GM12878 (cell line): ENCODE measurements around the gene KDM8. TPM values are rescaled to one million over a fixed set of nuclear protein-coding genes. Genes with fewer than 3 reads are reported as not detected.

Experiments used
- ATAC-seq: fragments of 200-7000 bp; cut with Tn5 transposase; 3 replicates; pipeline ENCODE4 v1.9.1; 2020; ENCODE audit warnings: mild to moderate bottlenecking, moderate library complexity
- BruUV-seq: library from RNA; stranded (reverse); fragments of 400-500 nt; replicated peaks from 2 replicates; lab custom pipeline; 2021; lab: Mats Ljungman, UMichigan
- CTCF ChIA-PET: fragments of 300-600 bp; sonication (Branson Sonifier 250); formaldehyde crosslinking; extraction: SDS; loops from one replicate; lab custom pipeline; 2021; ENCODE audit warnings: inconsistent platforms; lab: Yijun Ruan, JAX
- POLR2A ChIA-PET: fragments of 350-600 bp; formaldehyde crosslinking; extraction: SDS; loops from one replicate; lab custom pipeline; 2021; ENCODE audit warnings: inconsistent platforms; lab: Charles Lee
- RAD21 ChIA-PET: fragments of 300-600 bp; sonication (Branson Sonifier 250); formaldehyde crosslinking; loops from one replicate; lab custom pipeline; 2023; ENCODE audit warnings: antibody characterized with exemption; ENCODE audit not compliant: unreplicated experiment; lab: Charles Lee
- SMC1A ChIA-PET: fragments of 300-600 bp; sonication (Branson Sonifier 250); formaldehyde crosslinking; loops from one replicate; lab custom pipeline; 2023; ENCODE audit not compliant: unreplicated experiment, uncharacterized antibody; lab: Charles Lee
- DNase-seq: peaks from one replicate; pipeline ENCODE4 v3.0.0-alpha.2; 2011; ENCODE audit warnings: low read depth, low spot score
- FAIRE-seq: peaks from 3 replicates; lab custom pipeline; 2011; peaks lifted over from hg19 to GRCh38; lab: Jason Lieb, UNC
- H2AFZ ChIP-seq: 2 replicates; pipeline ENCODE4 v1.6.0; 2011; ENCODE audit warnings: low read depth, low read length, control low read depth; ENCODE audit not compliant: control insufficient read depth
- H3K27ac ChIP-seq: 2 replicates; pipeline ENCODE4 v1.5.1; 2011; ENCODE audit warnings: control low read depth; ENCODE audit not compliant: control insufficient read depth, insufficient read depth
- H3K27me3 ChIP-seq, 2 experiments: replicated peaks in 1 of 2; 2 replicates each; pipeline versions ENCODE4 v1.6.0 to v1.6.1; 2011; ENCODE audit warnings: low read length in 1 of 2; ENCODE audit not compliant: control insufficient read depth in 2 of 2, insufficient read depth in 2 of 2
- H3K36me3 ChIP-seq, 2 experiments: 2 replicates each; pipeline ENCODE4 v1.5.1; 2011; ENCODE audit warnings: low read length in 1 of 2; ENCODE audit not compliant: control insufficient read depth in 2 of 2, insufficient read depth in 2 of 2
- H3K4me1 ChIP-seq: 2 replicates; pipeline ENCODE4 v1.6.1; 2011; ENCODE audit warnings: mild to moderate bottlenecking, low read length, moderate library complexity, mixed read lengths; ENCODE audit not compliant: control insufficient read depth, insufficient read depth
- H3K4me2 ChIP-seq: 2 replicates; pipeline ENCODE4 v1.6.0; 2011; ENCODE audit warnings: control low read depth; ENCODE audit not compliant: control insufficient read depth, insufficient read depth
- H3K4me3 ChIP-seq: fragments of 200-600 bp; sonication (generic); 2 replicates; pipeline ENCODE4 v1.5.1; 2016
- H3K79me2 ChIP-seq: 2 replicates; pipeline ENCODE4 v1.6.0; 2011; ENCODE audit warnings: low read length; ENCODE audit not compliant: control insufficient read depth, insufficient read depth
- H3K9ac ChIP-seq: 2 replicates; pipeline ENCODE4 v1.8.0; 2011; ENCODE audit warnings: low read length, control low read depth, mixed read lengths; ENCODE audit not compliant: control insufficient read depth, insufficient read depth
- H3K9me3 ChIP-seq: replicated peaks from 3 replicates; pipeline ENCODE4 v1.5.1; 2011; ENCODE audit warnings: mild to moderate bottlenecking, low read length; ENCODE audit not compliant: control insufficient read depth, insufficient read depth
- H4K20me1 ChIP-seq: 2 replicates; pipeline ENCODE4 v1.6.0; 2011; ENCODE audit not compliant: control insufficient read depth, insufficient read depth
- DPF2 ChIP-seq: fragments of 450-650 bp; IDR thresholded peaks from 2 replicates; pipeline ENCODE4 v1.6.1; 2017; ENCODE audit warnings: mild to moderate bottlenecking
- E4F1 ChIP-seq: fragments of 450-650 bp; IDR thresholded peaks from 2 replicates; pipeline ENCODE4 v1.6.1; 2018; ENCODE audit warnings: borderline replicate concordance, mild to moderate bottlenecking; ENCODE audit not compliant: partially characterized antibody
- FOXK2 ChIP-seq: fragments of 450-650 bp; IDR thresholded peaks from 2 replicates; pipeline ENCODE4 v1.6.1; 2017; ENCODE audit warnings: mild to moderate bottlenecking, moderate library complexity
- GATAD2B ChIP-seq: fragments of 450-650 bp; conservative IDR thresholded peaks from 2 replicates; pipeline ENCODE4 v1.6.1; 2017; ENCODE audit warnings: low read depth, mild to moderate bottlenecking, moderate library complexity
- LARP7 ChIP-seq: fragments of 450-650 bp; IDR thresholded peaks from 2 replicates; pipeline ENCODE4 v1.6.1; 2017; ENCODE audit warnings: mild to moderate bottlenecking
- MLLT1 ChIP-seq: fragments of 450-650 bp; IDR thresholded peaks from 2 replicates; pipeline ENCODE4 v1.6.1; 2016; ENCODE audit warnings: mild to moderate bottlenecking
- MXI1 ChIP-seq: fragments of 150-350 bp; IDR thresholded peaks from 2 replicates; pipeline ENCODE4 v1.6.1; 2011; ENCODE audit warnings: low read depth, mild to moderate bottlenecking, inconsistent platforms, low read length, improper control_type of control experiment
- PAX8 ChIP-seq: fragments of 450-650 bp; IDR thresholded peaks from 2 replicates; pipeline ENCODE4 v1.6.1; 2017; ENCODE audit warnings: mild to moderate bottlenecking, moderate library complexity
- POU2F2 ChIP-seq: IDR thresholded peaks from 3 replicates; pipeline ENCODE4 v1.6.1; 2011; ENCODE audit warnings: low read depth, mild to moderate bottlenecking, low read length, borderline replicate concordance
- RB1 ChIP-seq: fragments of 450-650 bp; formaldehyde crosslinking; IDR thresholded peaks from 2 replicates; pipeline ENCODE4 v1.6.1; 2017; ENCODE audit warnings: mild to moderate bottlenecking, borderline replicate concordance
- SUPT20H ChIP-seq: IDR thresholded peaks from 2 replicates; pipeline ENCODE4 v1.6.1; 2011; ENCODE audit warnings: low read depth, mild to moderate bottlenecking, low read length, moderate library complexity, borderline replicate concordance; ENCODE audit not compliant: control insufficient read depth
- WRNIP1 ChIP-seq: IDR thresholded peaks from 2 replicates; pipeline ENCODE4 v1.6.1; 2011; ENCODE audit warnings: low read depth, low read length, improper control_type of control experiment, borderline replicate concordance
- ZBED1 ChIP-seq: IDR thresholded peaks from 2 replicates; pipeline ENCODE4 v1.6.1; 2016; ENCODE audit warnings: borderline replicate concordance
- ZNF622 ChIP-seq: fragments of 450-650 bp; IDR thresholded peaks from 2 replicates; pipeline ENCODE4 v1.6.1; 2017; ENCODE audit warnings: mild to moderate bottlenecking, inconsistent platforms
- ZSCAN29 ChIP-seq: fragments of 450-650 bp; IDR thresholded peaks from 2 replicates; pipeline ENCODE4 v1.6.1; 2017; ENCODE audit warnings: mild to moderate bottlenecking, moderate library complexity
- WGBS: methylation state at CpG from one replicate; pipeline ENCODE4 v1.1.6; 2016; ENCODE audit warnings: low lambda C conversion rate; ENCODE audit not compliant: insufficient replicate concordance, insufficient coverage; ENCODE audit errors: missing lambda C conversion rate; 5-methylcytosine and 5-hydroxymethylcytosine counted together
- in situ Hi-C: fragments of 300-500 bp; cut with MboI; formaldehyde crosslinking; loops from 9 replicates; pipeline ENCODE4 v1.14.3; 2018; ENCODE audit warnings: mixed read lengths
- intact Hi-C: fragments of 100-400 bp; cut with micrococcal nuclease; formaldehyde crosslinking; loops from one replicate; pipeline ENCODE4 v1.14.2; 2022; ENCODE audit not compliant: unreplicated experiment
- polyA plus RNA-seq, 11 experiments: library from polyadenylated mRNA; depleted of rRNA in 4 of 11; unstranded in 6 of 11; stranded (reverse) in 5 of 11; fragments of >200 nt; fragmentation: Nextera tagmentation in 4 of 11; fragmentation: Illumina TruSeq in 1 of 11; extraction: Ambion mirVana in 4 of 11; extraction: Trizol in 1 of 11; gene quantifications; 1 replicate in 1 of 11; 2 replicates in 10 of 11; pipeline versions ENCODE4 v1.2.1 to v1.2.3, GENCODE V29; 2011 to 2016; ENCODE audit warnings: inconsistent platforms in 2 of 11, missing spikeins in 2 of 11, low read depth in 1 of 11
- total RNA-seq, 4 experiments: library from RNA; depleted of rRNA in 3 of 4; stranded (reverse); fragments of >200 nt in 3 of 4; fragmentation: Illumina TruSeq in 1 of 4; extraction: Trizol in 1 of 4; gene quantifications; 2 replicates each; pipeline versions ENCODE4 v1.2.1 to v1.2.3, GENCODE V29; 2013 to 2021
- TF ChIP-seq, protein P1 (sequence below): fragments of 450-650 bp; IDR thresholded peaks from 2 replicates; pipeline ENCODE4 v1.6.1; 2017; ENCODE audit warnings: antibody characterized with exemption, mild to moderate bottlenecking, moderate library complexity

KDM8 gene
- total and polyA plus RNA-seq, 10 of the 15 experiments (the other 5 are each of a cell fraction or from before 2014, with no cell fraction given) = 0.79 to 8.9 (median 5.8) TPM

GRCh38 chr16:27209591-27209990, 6.3 kb downstream of the KDM8 start:
- Histone ChIP-seq H3K4me2 (no peak overlapping the region), H3K4me3 (no peak overlapping the region), H2AFZ (no peak overlapping the region), H3K9ac (no peak overlapping the region), H3K4me1 (peaks cover 9% of the 10 kb centered on the region), H3K9me3 (no peaks in the 10 kb centered on the region)
- no peak for ATAC-seq
- ChIA-PET POLR2A (no interaction called here), CTCF (interaction anchor here (1.1 to 1.6 kb wide), 2 partner anchors 25 to 30 kb away, joined by 5 to 11 read pairs; no protein-coding TSS in a partner anchor), RAD21 (no interaction called here)
- BruUV-seq = no TSS peak
- intact Hi-C loops (no loop called here), in situ Hi-C loops (no loop called here)
- no peak for FAIRE-seq
- TF ChIP-seq POU2F2 (no peak), E4F1 (no peak), PAX8 (no peak), SUPT20H (no peak), ZNF622 (no peak), FOXK2 (no peak), ZSCAN29 (no peak), WRNIP1 (no peak), MXI1 (no peak), DPF2 (no peak), GATAD2B (no peak), RB1 (no peak), LARP7 (no peak), ZBED1 (no peak), MLLT1 (no peak)
- TF ChIP-seq, protein P1, sequence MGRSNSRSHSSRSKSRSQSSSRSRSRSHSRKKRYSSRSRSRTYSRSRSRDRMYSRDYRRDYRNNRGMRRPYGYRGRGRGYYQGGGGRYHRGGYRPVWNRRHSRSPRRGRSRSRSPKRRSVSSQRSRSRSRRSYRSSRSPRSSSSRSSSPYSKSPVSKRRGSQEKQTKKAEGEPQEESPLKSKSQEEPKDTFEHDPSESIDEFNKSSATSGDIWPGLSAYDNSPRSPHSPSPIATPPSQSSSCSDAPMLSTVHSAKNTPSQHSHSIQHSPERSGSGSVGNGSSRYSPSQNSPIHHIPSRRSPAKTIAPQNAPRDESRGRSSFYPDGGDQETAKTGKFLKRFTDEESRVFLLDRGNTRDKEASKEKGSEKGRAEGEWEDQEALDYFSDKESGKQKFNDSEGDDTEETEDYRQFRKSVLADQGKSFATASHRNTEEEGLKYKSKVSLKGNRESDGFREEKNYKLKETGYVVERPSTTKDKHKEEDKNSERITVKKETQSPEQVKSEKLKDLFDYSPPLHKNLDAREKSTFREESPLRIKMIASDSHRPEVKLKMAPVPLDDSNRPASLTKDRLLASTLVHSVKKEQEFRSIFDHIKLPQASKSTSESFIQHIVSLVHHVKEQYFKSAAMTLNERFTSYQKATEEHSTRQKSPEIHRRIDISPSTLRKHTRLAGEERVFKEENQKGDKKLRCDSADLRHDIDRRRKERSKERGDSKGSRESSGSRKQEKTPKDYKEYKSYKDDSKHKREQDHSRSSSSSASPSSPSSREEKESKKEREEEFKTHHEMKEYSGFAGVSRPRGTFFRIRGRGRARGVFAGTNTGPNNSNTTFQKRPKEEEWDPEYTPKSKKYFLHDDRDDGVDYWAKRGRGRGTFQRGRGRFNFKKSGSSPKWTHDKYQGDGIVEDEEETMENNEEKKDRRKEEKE = no peak
- TF ChIP-seq, all 136 proteins: peak for 0
- H3K27me3 ChIP-seq = no peaks in the 10 kb centered on the region
- WGBS = 85% methylated on average over 8 of the region's 8 CpGs
- peaks cover under 1% of the 10 kb centered on the region; the same call in 1 of the 2 replicates for H3K79me2 ChIP-seq
- no peak for DNase-seq
- SMC1A ChIA-PET = interaction anchor here (1.5 to 2.5 kb wide), 2 partner anchors 10 to 29 kb away, joined by 4 to 9 read pairs; no protein-coding TSS in a partner anchor
- no peaks in the 10 kb centered on the region for H4K20me1 ChIP-seq
- H3K36me3 ChIP-seq = peaks cover 0 to 5% of the 10 kb centered on the region in 2 experiments; a peak in 2 of 4 replicates
- H3K27ac ChIP-seq = no peak overlapping the region
